Activated T-helper 1 cell treated with anti-CD3 and anti-CD28 coated beads, Interleukin-2, amount 50 U/mL, for 16 hours (primary cell): ENCODE data around the gene PNKP.
"Not testable (repeated sequence)": the region's sequence is repeated elsewhere in the genome, so short reads cannot be mapped to it uniquely, and the experiment has no call there.

Experiments used
- DNase-seq, 2 donors: peaks; one replicate each; pipeline ENCODE4 v3.0.0-alpha.2; 2020; ENCODE audit warnings: low read depth in 1 of 2, low spot score in 1 of 2

Gene PNKP

DNA sequence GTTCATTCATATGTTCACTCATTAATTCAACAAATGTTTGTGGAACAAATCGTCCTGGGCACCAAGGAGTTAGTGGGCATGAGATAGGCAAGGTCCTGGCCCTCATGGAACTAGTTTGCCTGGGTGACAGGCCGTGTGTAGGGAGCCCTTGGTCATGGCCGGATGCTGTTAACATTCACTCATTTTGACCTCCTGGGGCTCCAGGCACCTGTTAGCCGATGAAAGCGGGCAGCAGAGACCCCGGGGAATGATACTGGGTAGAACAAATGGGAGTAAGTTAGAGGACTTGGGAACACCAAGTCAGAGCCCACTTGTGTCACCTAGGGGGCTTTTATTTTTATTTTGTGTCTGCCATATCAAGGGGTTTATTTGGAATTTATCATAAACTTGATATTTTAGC, 42.7 kb downstream of the PNKP start:
- DNase-seq, result no peak

DNA sequence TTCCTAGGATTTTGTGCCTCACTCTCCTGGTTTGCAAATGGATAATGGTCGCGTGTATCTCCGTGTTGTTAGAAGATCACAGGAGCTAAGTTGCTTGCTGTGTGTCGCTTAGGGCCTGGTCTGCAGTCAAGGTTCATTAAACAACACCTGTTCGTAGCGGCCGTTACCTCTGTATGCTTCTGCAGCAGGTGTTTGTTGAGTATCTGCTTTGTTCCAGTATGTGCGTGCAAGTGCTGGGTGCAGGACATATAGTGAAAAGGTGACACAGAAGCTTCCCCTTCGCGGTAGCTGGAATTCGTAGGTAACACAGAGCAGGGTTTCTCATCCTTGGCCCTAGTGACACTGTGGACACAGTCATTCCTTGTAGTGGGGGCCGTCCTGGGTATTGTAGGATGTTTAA, 43.9 kb downstream of the PNKP start:
- no peak for DNase-seq

DNA sequence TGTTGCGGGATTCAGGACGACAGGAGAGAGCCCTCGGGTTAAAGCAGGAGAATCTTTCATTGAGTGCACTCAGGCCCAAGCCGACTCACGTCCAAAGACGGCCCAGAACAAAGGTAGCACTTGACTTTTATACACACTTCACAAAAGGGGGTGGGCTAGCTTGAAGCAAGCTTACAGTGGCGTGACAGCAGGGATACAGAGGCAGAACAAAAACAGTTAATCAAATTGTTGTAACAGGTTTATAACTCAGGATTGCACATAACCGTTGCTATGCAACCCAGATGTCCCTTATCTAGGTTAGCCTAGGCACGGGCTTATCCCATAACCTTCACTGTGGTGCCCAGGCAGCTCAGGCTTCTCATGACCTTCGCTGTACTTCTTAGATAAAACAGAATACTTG, 47.3 kb downstream of the PNKP start:
- DNase-seq, result no peak

DNA sequence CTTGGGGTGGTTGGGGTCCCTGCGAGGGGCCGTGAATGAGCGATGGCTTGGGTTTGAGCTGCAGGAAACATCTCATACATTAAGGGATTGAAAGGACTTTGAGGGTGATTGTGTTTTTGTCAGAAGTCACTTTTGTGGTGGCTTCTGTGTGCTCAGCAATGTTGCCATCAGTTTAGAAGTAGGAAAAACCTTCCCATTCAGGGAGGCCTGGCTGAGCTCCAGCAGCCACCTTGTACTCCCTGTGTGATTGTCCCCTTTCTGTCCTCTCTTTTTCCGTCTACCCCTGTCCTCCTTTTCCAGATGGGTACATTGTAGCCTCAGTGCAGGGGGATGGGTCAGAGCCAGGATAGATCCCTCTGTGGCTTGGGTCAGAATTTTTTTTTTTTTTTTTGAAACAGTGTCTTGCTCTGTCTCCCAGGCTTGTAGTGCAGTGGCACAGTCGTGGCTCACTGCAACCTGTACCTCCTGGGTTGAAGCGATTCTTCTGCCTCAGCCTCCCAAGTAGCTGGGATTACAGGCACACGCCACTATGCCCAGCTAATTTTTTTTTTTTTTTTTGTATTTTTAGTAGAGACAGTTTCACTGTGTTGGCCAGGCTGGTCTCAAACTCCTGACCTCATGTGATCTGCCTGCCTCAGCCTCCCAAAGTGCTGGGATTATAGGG, 47.8 kb downstream of the PNKP start:
- DNase-seq, result not testable (repeated sequence)

DNA sequence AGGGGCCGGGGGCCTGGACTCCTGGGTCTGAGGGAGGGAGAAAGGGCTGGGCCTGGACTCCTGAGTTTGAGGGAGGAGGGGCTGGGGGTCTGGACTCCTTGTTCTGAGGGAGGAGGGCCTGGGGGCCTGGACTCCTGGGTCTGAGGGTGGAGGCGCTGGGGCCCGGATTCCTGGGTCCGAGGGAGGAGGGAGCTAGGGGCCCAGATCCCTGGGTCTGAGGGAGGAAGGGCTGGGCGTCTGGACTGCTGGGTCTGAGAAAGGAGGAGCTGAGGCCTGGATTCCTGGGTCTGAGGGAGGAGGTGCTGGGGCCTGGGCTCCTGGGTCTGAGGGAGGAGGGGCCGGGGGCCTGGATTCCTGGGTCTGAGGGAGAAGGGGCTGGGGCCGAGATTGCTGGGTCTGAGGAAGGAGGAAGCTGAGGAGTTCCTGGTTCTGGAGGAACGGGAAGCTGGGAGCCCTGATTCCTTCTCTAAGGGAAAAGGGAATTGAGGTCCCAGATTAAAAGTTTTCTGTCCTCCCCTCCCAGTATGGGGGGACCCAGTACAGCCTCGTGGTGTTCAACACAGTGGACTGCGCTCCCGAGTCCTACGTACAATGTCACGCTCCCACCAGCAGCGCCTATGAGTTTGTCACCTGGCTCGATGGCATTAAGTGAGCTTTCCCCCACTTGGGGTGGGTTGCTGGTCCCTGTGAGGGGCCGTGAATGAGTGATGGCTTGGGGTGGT, 48.6 kb downstream of the PNKP start:
- no peak for DNase-seq

DNA sequence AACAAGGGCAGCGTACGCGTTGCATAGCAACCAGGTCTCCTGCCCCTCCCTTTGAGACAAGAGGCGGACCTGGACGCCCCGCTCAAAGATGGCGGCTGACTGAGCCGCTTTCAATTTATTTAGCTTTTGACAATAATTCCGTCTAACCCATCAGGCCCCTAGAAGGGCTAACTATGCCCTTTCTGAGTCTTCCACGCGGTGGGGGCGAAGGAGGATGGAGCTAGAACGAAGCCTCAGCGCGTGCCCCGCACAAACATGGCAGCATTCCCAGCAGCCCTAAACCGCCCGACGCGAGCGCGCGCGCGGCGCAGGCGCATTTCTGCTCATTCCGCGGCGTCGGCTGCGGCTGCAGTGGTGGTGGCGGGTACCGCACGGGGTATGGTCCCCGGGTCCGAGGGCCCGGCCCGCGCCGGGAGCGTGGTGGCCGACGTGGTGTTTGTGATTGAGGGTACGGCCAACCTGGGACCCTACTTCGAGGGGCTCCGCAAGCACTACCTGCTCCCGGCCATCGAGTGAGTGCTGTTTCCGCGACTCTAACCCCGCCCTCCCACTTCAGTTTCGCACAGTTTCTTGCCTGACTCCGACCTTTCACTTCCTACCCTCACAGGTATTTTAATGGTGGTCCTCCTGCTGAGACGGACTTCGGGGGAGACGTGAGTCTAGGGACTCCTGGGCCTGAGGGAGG, 49.3 kb downstream of the PNKP start, which contains the start of gene MED25:
TSS of gene MED25 (plus strand) at position 326 of the 685 bp plus-strand sequence. CDS start at position 379, 53 bp downstream.
- DNase-seq, result peak; percentile 75 to 80

DNA sequence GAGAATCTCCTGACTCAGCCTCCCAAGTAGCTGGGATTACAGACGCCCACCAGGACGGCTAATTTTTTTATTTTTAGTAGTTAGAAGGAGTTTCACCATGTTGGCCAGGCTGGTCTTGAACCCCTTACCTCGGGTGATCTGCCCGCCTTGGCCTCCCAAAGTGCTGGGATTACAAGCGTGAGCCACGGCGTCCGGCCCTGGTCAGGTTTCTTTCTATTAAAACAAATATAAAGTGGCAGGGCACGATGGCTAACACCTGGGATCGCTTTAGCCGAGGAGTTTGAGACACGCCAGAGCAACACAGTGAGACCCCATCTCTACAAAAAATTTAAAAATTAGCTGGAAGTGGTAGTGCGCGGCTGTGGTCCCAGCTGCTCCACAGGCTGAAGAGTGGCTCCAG, 50.8 kb downstream of the PNKP start:
- no peak for DNase-seq

DNA sequence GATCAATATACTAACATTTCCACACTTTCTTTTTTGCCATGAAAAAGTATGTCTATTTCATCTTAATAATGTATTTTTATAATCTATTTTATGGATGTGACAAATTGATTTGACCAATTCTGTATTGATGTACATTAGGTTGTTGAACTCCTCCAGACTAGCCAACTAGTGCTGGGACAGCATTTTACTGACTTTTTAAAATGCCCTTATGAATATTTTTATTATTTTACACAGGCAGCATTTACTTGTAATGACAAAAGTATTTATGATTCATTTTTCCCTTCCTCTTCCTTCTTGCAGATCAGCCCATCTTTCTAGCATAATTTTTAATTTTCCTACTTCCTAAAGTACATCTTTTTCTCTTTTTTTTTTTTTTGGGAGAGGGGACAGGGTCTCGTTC, 53.4 kb downstream of the PNKP start:
- no peak for DNase-seq

DNA sequence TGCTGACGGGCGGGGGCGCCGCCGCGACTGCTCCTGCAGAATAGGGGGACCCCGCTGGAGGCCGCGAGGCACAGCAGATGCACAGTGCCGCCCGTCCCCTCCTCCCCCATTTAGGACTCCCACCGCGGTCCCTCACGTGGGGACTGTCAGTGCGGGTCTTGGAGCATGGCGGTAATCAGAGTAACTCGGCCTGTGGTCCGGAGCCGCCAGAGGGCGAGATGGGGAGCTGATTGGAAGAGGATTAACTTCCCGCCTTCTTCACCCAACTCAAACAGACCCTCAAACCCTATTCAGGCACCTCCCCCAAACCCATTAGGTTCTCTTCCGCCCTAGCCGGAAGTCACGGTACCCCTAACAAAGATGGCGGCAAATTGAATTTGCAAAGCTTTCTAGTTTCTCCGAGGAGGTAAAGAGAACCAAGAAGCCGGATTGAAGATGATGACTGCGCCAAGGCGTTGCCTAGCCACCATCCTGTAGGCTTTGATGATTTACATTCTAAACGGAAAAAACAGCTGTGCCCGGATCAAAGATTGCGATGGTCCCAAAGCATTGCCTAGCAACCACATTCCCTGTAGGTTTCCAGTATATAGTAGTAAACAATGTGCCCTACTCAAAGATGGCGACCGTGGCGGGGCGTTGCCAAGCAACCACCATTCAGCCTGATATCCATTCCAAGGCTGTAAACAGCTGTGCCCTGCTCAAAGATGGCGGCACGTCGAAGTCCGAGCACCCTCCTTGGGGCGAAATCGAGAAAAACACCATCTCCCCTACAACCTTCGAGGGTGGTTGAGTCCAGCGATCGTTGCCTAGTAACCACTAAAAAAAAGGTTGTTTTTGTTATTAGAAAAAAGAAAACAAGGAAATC, 54.1 kb downstream of the PNKP start, which contains the start of gene FUZ:
TSS of gene FUZ (minus strand) at position 296 of the 865 bp plus-strand sequence. CDS start at position 110, 186 bp downstream.
- peak; percentile 81 to 84 for DNase-seq

DNA sequence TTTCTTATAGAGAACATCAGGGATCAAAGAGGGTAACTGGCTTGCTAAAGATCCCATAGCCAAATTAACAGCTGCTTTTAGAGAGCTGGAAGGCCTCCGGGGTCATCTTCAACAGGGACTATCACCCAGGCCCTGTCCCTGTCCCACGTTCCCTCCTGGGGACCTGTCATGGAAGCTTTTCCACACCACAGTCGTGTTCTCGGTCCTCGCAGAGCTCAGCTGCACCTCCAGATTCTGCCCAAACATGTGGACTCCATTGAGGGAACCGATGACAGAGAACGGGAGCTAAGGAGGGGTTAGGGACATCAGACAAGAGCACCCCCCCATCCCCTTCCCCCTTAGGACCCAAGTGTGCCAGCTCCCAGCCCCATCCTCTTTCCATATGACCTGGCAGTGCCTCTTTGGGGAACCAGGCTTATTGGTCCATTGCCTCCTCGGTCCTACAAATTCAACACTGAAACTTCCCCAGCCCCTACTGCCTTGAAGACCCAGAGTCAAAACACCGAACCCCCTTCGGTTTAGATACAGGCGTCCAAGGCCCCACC, 54.9 kb downstream of the PNKP start:
- no peak for DNase-seq

DNA sequence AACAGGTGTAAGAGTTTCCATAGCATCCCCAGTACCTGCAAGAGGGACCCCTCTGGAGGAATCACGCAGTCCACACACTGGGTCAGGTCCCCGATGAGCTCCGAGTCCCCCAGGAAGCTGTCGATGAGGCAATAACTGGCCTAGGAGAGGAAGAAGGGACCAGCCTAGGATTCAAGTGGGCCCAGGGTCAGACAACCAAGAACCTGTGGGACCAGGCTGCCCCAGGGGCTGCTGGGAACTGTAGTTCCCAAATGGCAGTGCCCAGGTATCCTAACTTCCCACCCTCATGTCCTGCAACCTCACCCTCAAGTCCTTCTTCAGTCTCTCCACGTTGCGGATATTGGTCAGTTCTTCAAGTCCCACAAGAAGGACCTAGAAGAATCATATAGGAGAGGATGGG, 56.0 kb downstream of the PNKP start:
- no peak for DNase-seq
